Dendritic cell treated with granulocyte-macrophage colony-stimulating factor and Interleukin-4, amounts not matched to agents 40 ng/mL and 50 ng/mL, for 4 days (primary cell): ENCODE measurements around the gene MEI1.

Source experiments
- H3K27ac Mint-ChIP-seq: one replicate; pipeline ENCODE4 v1.8.0; 2022; ENCODE audit warnings: mild to moderate bottlenecking, mixed read lengths
- H3K27me3 Mint-ChIP-seq: one replicate; pipeline ENCODE4 v1.8.0; 2022; ENCODE audit warnings: mild to moderate bottlenecking, mixed read lengths
- H3K36me3 Mint-ChIP-seq: one replicate; pipeline ENCODE4 v1.8.0; 2022; ENCODE audit warnings: low read depth, mixed read lengths
- H3K4me1 Mint-ChIP-seq: one replicate; pipeline ENCODE4 v1.8.0; 2022; ENCODE audit warnings: low read depth, mixed read lengths
- H3K4me3 Mint-ChIP-seq: one replicate; pipeline ENCODE4 v1.8.0; 2022; ENCODE audit warnings: mild to moderate bottlenecking, moderate library complexity, mixed read lengths
- H3K9me3 Mint-ChIP-seq: one replicate; pipeline ENCODE4 v1.8.0; 2022; ENCODE audit warnings: mixed read lengths
- intact Hi-C: fragments of 100-400 bp; cut with micrococcal nuclease; formaldehyde crosslinking; loops from one replicate; pipeline ENCODE4 v1.15.0; 2022

The MEI1 gene

GRCh38 chr22:41742918-41743317 is 43.6 kb downstream of the MEI1 start:
- peaks cover 17% of the 10 kb centered on the region for H3K27me3 Mint-ChIP-seq
- no peaks in the 10 kb centered on the region for H3K36me3 Mint-ChIP-seq
- peaks cover 7% of the 10 kb centered on the region for H3K4me1 Mint-ChIP-seq
- no peak overlapping the region for H3K4me3 Mint-ChIP-seq
- H3K9me3 Mint-ChIP-seq: no peaks in the 10 kb centered on the region
- intact Hi-C loops: no loop called here
- no peak overlapping the region for H3K27ac Mint-ChIP-seq

- Mint-ChIP-seq H3K36me3 (no peaks in the 10 kb centered on the region), H3K4me1 (peaks cover 7% of the 10 kb centered on the region), H3K27ac (no peak overlapping the region), H3K27me3 (peaks cover 29% of the 10 kb centered on the region), H3K9me3 (no peaks in the 10 kb centered on the region), H3K4me3 (no peak overlapping the region)
- intact Hi-C loops: loop anchor here (1.0 to 2.0 kb wide), 3 partner anchors 55 to 195 kb away; partner anchors contain the start of gene CCDC134
Observed at GRCh38 chr22:41745968-41746367, 46.7 kb downstream of the MEI1 start.

GRCh38 chr22:41746567-41747400 is 47.5 kb downstream of the MEI1 start:
- Mint-ChIP-seq H3K4me1 (peaks cover 7% of the 10 kb centered on the region), H3K27me3 (peaks cover 27% of the 10 kb centered on the region), H3K27ac (no peak overlapping the region), H3K4me3 (no peak overlapping the region), H3K36me3 (no peaks in the 10 kb centered on the region), H3K9me3 (no peaks in the 10 kb centered on the region)
- intact Hi-C loops: loop anchor here (1.0 to 2.0 kb wide), 3 partner anchors 54 to 195 kb away; partner anchors contain the start of gene CCDC134

- H3K4me3 Mint-ChIP-seq: no peak overlapping the region
- intact Hi-C loops: no loop called here
- peaks cover 13% of the 10 kb centered on the region for H3K27me3 Mint-ChIP-seq
Observed at GRCh38 chr22:41752011-41752970, 53.0 kb downstream of the MEI1 start.

GRCh38 chr22:41753984-41754383 is 54.7 kb downstream of the MEI1 start:
- intact Hi-C loops: no loop called here

More at GRCh38 chr22:41752011-41752970, 53.0 kb downstream of the MEI1 start:
- H3K9me3 Mint-ChIP-seq: no peaks in the 10 kb centered on the region
- H3K27ac Mint-ChIP-seq: no peak overlapping the region
- peaks cover under 1% of the 10 kb centered on the region for H3K4me1 Mint-ChIP-seq
- H3K36me3 Mint-ChIP-seq: no peaks in the 10 kb centered on the region

GRCh38 chr22:41757502-41757901 is 58.2 kb downstream of the MEI1 start:
- no peaks in the 10 kb centered on the region for H3K9me3 Mint-ChIP-seq
- H3K27ac Mint-ChIP-seq: no peak overlapping the region
- H3K36me3 Mint-ChIP-seq: no peaks in the 10 kb centered on the region
- intact Hi-C loops: no loop called here
- no peaks in the 10 kb centered on the region for H3K27me3 Mint-ChIP-seq
- peaks cover 18% of the 10 kb centered on the region for H3K4me1 Mint-ChIP-seq
- no peak overlapping the region for H3K4me3 Mint-ChIP-seq

More at GRCh38 chr22:41753984-41754383, 54.7 kb downstream of the MEI1 start:
- H3K9me3 Mint-ChIP-seq: no peaks in the 10 kb centered on the region
- no peaks in the 10 kb centered on the region for H3K36me3 Mint-ChIP-seq
- H3K4me1 Mint-ChIP-seq: peaks cover 11% of the 10 kb centered on the region
- H3K27ac Mint-ChIP-seq: no peak overlapping the region
- peaks cover 13% of the 10 kb centered on the region for H3K27me3 Mint-ChIP-seq
- no peak overlapping the region for H3K4me3 Mint-ChIP-seq

GRCh38 chr22:41758231-41758630 is 58.9 kb downstream of the MEI1 start:
- no peak overlapping the region for H3K4me3 Mint-ChIP-seq
- no peaks in the 10 kb centered on the region for H3K9me3 Mint-ChIP-seq
- no peaks in the 10 kb centered on the region for H3K36me3 Mint-ChIP-seq
- H3K27me3 Mint-ChIP-seq: no peaks in the 10 kb centered on the region
- intact Hi-C loops: no loop called here
- no peak overlapping the region for H3K27ac Mint-ChIP-seq
- peaks cover 18% of the 10 kb centered on the region for H3K4me1 Mint-ChIP-seq

GRCh38 chr22:41762980-41763779 is 63.9 kb downstream of the MEI1 start:
- Mint-ChIP-seq H3K36me3 (no peaks in the 10 kb centered on the region), H3K4me1 (peaks cover 26% of the 10 kb centered on the region), H3K9me3 (no peaks in the 10 kb centered on the region), H3K4me3 (no peak overlapping the region), H3K27me3 (no peaks in the 10 kb centered on the region), H3K27ac (no peak overlapping the region)
- intact Hi-C loops: no loop called here

GRCh38 chr22:41766476-41766875 is 67.2 kb downstream of the MEI1 start:
- intact Hi-C loops: no loop called here
- H3K27me3 Mint-ChIP-seq: no peaks in the 10 kb centered on the region
- no peak overlapping the region for H3K4me3 Mint-ChIP-seq
- no peak overlapping the region for H3K27ac Mint-ChIP-seq
- H3K36me3 Mint-ChIP-seq: no peaks in the 10 kb centered on the region
- peaks cover 48% of the 10 kb centered on the region for H3K4me1 Mint-ChIP-seq
- H3K9me3 Mint-ChIP-seq: no peaks in the 10 kb centered on the region

- H3K36me3 Mint-ChIP-seq: no peaks in the 10 kb centered on the region
- intact Hi-C loops: no loop called here
- H3K27ac Mint-ChIP-seq: peak overlapping the region; percentile 80
- no peaks in the 10 kb centered on the region for H3K27me3 Mint-ChIP-seq
- H3K4me3 Mint-ChIP-seq: no peak overlapping the region
- peaks cover 49% of the 10 kb centered on the region for H3K4me1 Mint-ChIP-seq
- H3K9me3 Mint-ChIP-seq: no peaks in the 10 kb centered on the region
Observed at GRCh38 chr22:41768430-41768829, 69.1 kb downstream of the MEI1 start.

GRCh38 chr22:41770715-41771468 is 71.6 kb downstream of the MEI1 start:
- Mint-ChIP-seq H3K36me3 (no peaks in the 10 kb centered on the region), H3K4me3 (no peak overlapping the region), H3K27me3 (no peaks in the 10 kb centered on the region), H3K9me3 (no peaks in the 10 kb centered on the region), H3K4me1 (peaks cover 50% of the 10 kb centered on the region), H3K27ac (peak overlapping the region; percentile 57)
- intact Hi-C loops: no loop called here

GRCh38 chr22:41772198-41772597 is 72.9 kb downstream of the MEI1 start:
- no peaks in the 10 kb centered on the region for H3K9me3 Mint-ChIP-seq
- intact Hi-C loops: no loop called here
- H3K4me3 Mint-ChIP-seq: no peak overlapping the region
- H3K36me3 Mint-ChIP-seq: no peaks in the 10 kb centered on the region
- no peaks in the 10 kb centered on the region for H3K27me3 Mint-ChIP-seq
- H3K4me1 Mint-ChIP-seq: peaks cover 49% of the 10 kb centered on the region
- peak overlapping the region; percentile 37 for H3K27ac Mint-ChIP-seq

GRCh38 chr22:41772645-41773044 is 73.3 kb downstream of the MEI1 start:
- Mint-ChIP-seq H3K4me3 (no peak overlapping the region), H3K36me3 (no peaks in the 10 kb centered on the region), H3K9me3 (no peaks in the 10 kb centered on the region), H3K27me3 (no peaks in the 10 kb centered on the region), H3K27ac (peak overlapping the region; percentile 37), H3K4me1 (peaks cover 49% of the 10 kb centered on the region)
- intact Hi-C loops: no loop called here
